Measurements from ENCODE around the gene LSAMP.

- TF ChIP-seq CTCF (IDR thresholded peaks at IDR 0.05; ENCODE audit: extremely low read depth in 1 of 2, insufficient read depth in 1 of 2, low read depth in 1 of 2, low read length in 2 of 2) (no peak), MYC (IDR thresholded peaks at IDR 0.05; ENCODE audit: low read depth, low read length) (no peak)
Observed at GRCh38 chr3:116264546-116265319, 180.6 kb downstream of the LSAMP start.
